ENCODE results near the gene C2orf76. TPM values are rescaled to one million over a fixed set of nuclear protein-coding genes. Genes with fewer than 3 reads are reported as not detected.
"Not testable (repeated sequence)": the region's sequence is repeated elsewhere in the genome, so short reads cannot be mapped to it uniquely, and the experiment has no call there.

Gene C2orf76
- total RNA-seq, 6 experiments from 2014 or later: 6.6 to 10.5 (median 8.9) TPM

- H3K9me3 Mint-ChIP-seq: no peaks in the 10 kb centered on the region
- no peak for TF ChIP-seq CTCF (IDR thresholded peaks at IDR 0.05)
- H3K36me3 Mint-ChIP-seq (ENCODE audit: low read depth): no peaks in the 10 kb centered on the region
- no peak overlapping the region for H3K27ac Mint-ChIP-seq
- H3K4me1 Mint-ChIP-seq (ENCODE audit: low read depth): peaks cover 13% of the 10 kb centered on the region
- H3K4me3 Mint-ChIP-seq: no peak overlapping the region
- DNase-seq: no peak
- H3K27me3 Mint-ChIP-seq (ENCODE audit: insufficient read depth): peaks cover 2% of the 10 kb centered on the region
These were observed 84.3 kb downstream of the C2orf76 start for GRCh38 chr2:119282146-119282995.

DNA sequence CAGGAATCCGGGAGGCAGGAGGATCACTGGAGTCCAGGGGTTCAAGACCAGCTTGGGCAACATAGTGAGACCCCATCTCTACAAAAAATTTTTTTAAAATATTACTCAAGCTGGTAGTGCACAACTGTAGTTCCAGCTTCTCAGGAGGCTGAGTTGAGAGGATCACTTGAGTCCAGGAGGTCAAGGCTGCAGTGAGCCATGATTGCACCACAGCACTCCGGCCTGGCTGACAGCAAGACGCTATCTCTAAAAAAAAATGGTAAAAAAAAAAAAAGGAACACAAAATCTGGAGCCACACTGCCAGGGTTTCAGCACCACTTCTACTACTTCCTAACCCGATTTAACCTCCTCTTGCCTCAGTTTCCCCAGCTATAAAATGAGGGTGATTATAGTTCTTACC lies 86.0 kb downstream of the C2orf76 start:
- DNase-seq: no peak
- Mint-ChIP-seq H3K4me1 (ENCODE audit: low read depth) (peaks cover 13% of the 10 kb centered on the region), H3K27ac (no peak overlapping the region), H3K27me3 (ENCODE audit: insufficient read depth) (peaks cover 8% of the 10 kb centered on the region), H3K36me3 (ENCODE audit: low read depth) (no peaks in the 10 kb centered on the region), H3K9me3 (no peaks in the 10 kb centered on the region), H3K4me3 (no peak overlapping the region)
- no peak for TF ChIP-seq CTCF (IDR thresholded peaks at IDR 0.05)

DNA sequence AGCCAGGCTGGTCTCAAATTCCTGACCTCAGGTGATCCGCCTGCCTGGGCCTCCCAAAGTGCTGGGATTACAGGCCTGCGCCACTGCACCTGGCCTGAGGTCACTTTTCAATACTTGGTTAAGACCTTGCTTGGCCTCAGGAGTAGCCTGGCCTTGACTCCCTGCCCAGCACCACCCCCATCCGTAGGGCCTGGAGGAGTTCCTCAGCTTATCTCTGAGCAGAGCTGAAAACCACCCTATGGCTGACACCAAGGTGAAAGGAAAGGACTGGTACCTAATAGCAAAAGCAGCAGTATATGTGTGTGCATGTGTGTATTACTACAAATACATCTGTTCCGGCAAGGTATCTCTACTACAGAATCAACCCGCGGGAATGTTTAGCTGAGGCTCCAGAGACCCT lies 87.0 kb downstream of the C2orf76 start:
- no peak for DNase-seq
- Mint-ChIP-seq H3K9me3 (no peaks in the 10 kb centered on the region), H3K4me3 (no peak overlapping the region), H3K27me3 (ENCODE audit: insufficient read depth) (peaks cover 10% of the 10 kb centered on the region), H3K36me3 (ENCODE audit: low read depth) (no peaks in the 10 kb centered on the region), H3K27ac (no peak overlapping the region), H3K4me1 (ENCODE audit: low read depth) (peaks cover 13% of the 10 kb centered on the region)
- TF ChIP-seq CTCF (IDR thresholded peaks at IDR 0.05): no peak

DNA sequence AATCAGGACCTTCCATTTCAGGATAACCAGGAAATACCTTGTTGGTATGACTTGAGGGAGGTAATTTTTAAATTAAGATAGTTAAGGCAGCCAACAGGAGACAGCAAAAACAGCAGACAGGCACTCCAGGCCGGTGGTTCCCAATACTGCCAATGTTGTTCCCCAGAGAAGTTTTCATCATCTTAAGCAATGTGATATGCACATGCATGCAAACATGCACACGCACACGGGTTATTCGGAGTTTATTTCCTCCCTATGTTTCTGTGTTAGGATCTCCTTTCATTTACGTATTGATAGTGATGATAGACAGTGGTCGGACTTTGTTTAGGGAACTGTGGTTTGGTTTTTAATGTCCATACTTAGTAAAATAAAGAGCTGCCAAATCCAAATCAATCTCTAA lies 87.7 kb downstream of the C2orf76 start:
- Mint-ChIP-seq H3K36me3 (ENCODE audit: low read depth) (no peaks in the 10 kb centered on the region), H3K4me1 (ENCODE audit: low read depth) (peaks cover 6% of the 10 kb centered on the region), H3K27me3 (ENCODE audit: insufficient read depth) (peaks cover 10% of the 10 kb centered on the region), H3K4me3 (no peak overlapping the region), H3K27ac (no peak overlapping the region), H3K9me3 (no peaks in the 10 kb centered on the region)
- no peak for TF ChIP-seq CTCF (IDR thresholded peaks at IDR 0.05)
- DNase-seq: no peak

- not testable (repeated sequence) for H3K4me3 Mint-ChIP-seq; DNase-seq; H3K9me3 Mint-ChIP-seq; H3K36me3 Mint-ChIP-seq (ENCODE audit: low read depth); H3K27ac Mint-ChIP-seq; H3K4me1 Mint-ChIP-seq (ENCODE audit: low read depth)
- peaks cover 10% of the 10 kb centered on the region for H3K27me3 Mint-ChIP-seq (ENCODE audit: insufficient read depth)
These were observed 88.2 kb downstream of the C2orf76 start for GRCh38 chr2:119278385-119278784.

DNA sequence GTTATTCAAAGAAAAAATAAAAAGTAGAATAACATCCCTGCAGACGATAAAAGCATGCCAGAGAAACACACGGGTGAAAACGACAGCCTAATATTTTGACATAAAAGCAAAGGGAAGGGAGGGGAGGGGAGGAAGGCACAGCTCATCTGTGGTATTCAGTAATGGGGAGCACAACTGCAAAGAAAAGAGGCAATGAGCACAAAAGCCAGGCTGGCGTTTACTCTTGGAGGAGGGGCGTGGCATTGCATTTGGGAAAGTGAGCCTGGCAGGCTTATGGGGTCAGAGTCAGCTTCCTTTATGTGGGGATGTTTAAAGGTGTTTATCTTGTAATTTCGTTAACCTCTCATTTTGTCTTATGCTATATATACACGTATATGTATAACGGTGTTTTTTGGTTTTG lies 89.8 kb downstream of the C2orf76 start:
- H3K36me3 Mint-ChIP-seq (ENCODE audit: low read depth): no peaks in the 10 kb centered on the region
- H3K27me3 Mint-ChIP-seq (ENCODE audit: insufficient read depth): peaks cover 10% of the 10 kb centered on the region
- DNase-seq: no peak
- no peak for TF ChIP-seq CTCF (IDR thresholded peaks at IDR 0.05)
- H3K4me3 Mint-ChIP-seq: no peak overlapping the region
- no peak overlapping the region for H3K27ac Mint-ChIP-seq
- no peaks in the 10 kb centered on the region for H3K9me3 Mint-ChIP-seq
- no peaks in the 10 kb centered on the region for H3K4me1 Mint-ChIP-seq (ENCODE audit: low read depth)
